Measurements from ENCODE around the gene CCDC12. TPM values are rescaled to one million over a fixed set of nuclear protein-coding genes. Genes with fewer than 3 reads are reported as not detected.

Gene CCDC12
- total and polyA plus RNA-seq, 2 of the 13 experiments (the other 11 are each of a cell fraction or from before 2014, with no cell fraction given): 30.1 to 49.5 TPM

GRCh38 chr3:46943237-46944187, 33.0 kb downstream of the CCDC12 start (continued):
- TF ChIP-seq HDAC2 (CRISPR knock-in tag; IDR thresholded peaks at IDR 0.05): peak; percentile 80
- TF ChIP-seq SKIL (CRISPR knock-in tag; IDR thresholded peaks at IDR 0.05; ENCODE audit: borderline replicate concordance): peak; percentile 32; the same call in 1 of the 2 replicates
- no peak for TF ChIP-seq SIX1 (CRISPR knock-in tag; IDR thresholded peaks at IDR 0.05; ENCODE audit: borderline replicate concordance)
- peak; percentile 47; the same call in 1 of the 2 replicates for TF ChIP-seq ZNF281 (CRISPR knock-in tag; IDR thresholded peaks at IDR 0.05; ENCODE audit: borderline replicate concordance)
- TF ChIP-seq CBFB (CRISPR knock-in tag; IDR thresholded peaks at IDR 0.05): no peak
- 0 out of 2 replicates have a peak, but pooled peaks have one; percentile 45 for TF ChIP-seq PPARG (CRISPR knock-in tag; conservative IDR thresholded peaks at IDR 0.05)
- no peak for TF ChIP-seq EEA1 (CRISPR knock-in tag; IDR thresholded peaks at IDR 0.05; ENCODE audit: borderline replicate concordance)
- TF ChIP-seq ZNF530 (CRISPR knock-in tag; IDR thresholded peaks at IDR 0.05; ENCODE audit: low read depth): no peak
- TF ChIP-seq ZBTB33 (CRISPR knock-in tag; IDR thresholded peaks at IDR 0.05): peak; percentile 7; the same call in 1 of the 2 replicates
- no peak for TF ChIP-seq CBX2 (IDR thresholded peaks at IDR 0.05; ENCODE audit: low read depth, low read length)
- no peak for TF ChIP-seq CBX2 (CRISPR knock-in tag; IDR thresholded peaks at IDR 0.05; ENCODE audit: low read depth)
- no peak for TF ChIP-seq HIVEP1 (CRISPR knock-in tag; IDR thresholded peaks at IDR 0.05)
- TF ChIP-seq NR2C2 (CRISPR knock-in tag; IDR thresholded peaks at IDR 0.05; ENCODE audit: borderline replicate concordance): no peak; the same call in 1 of the 2 replicates
- TF ChIP-seq SATB2 (CRISPR knock-in tag; IDR thresholded peaks at IDR 0.05): no peak
- no peak for TF ChIP-seq SETDB1 (CRISPR knock-in tag; IDR thresholded peaks at IDR 0.05; ENCODE audit: borderline replicate concordance)
- no peak for TF ChIP-seq ZNF546 (CRISPR knock-in tag; conservative IDR thresholded peaks at IDR 0.05)
- TF ChIP-seq RNF2 (conservative IDR thresholded peaks at IDR 0.05; ENCODE audit: low read depth): no peak
- 0 out of 2 replicates have a peak, but pooled peaks have one; percentile 42 for TF ChIP-seq ZNF136 (CRISPR knock-in tag; IDR thresholded peaks at IDR 0.05; ENCODE audit: low read depth)
- TF ChIP-seq FOXM1 (CRISPR knock-in tag; IDR thresholded peaks at IDR 0.05): no peak
- no peak for TF ChIP-seq NR0B2 (CRISPR knock-in tag; IDR thresholded peaks at IDR 0.05)
- no peak for TF ChIP-seq DDIT3 (CRISPR knock-in tag; IDR thresholded peaks at IDR 0.05)
